Keratinocyte (primary cell): Measurements from ENCODE around the gene ARPC1B.

Experiments used
- CTCF ChIP-seq, 3 experiments: IDR thresholded peaks in 1 of 3; conservative IDR thresholded peaks in 1 of 3; optimal IDR thresholded peaks in 1 of 3; 2 replicates in 2 of 3; 3 replicates in 1 of 3; pipeline versions ENCODE3 to v1.5.1; 2011; ENCODE audit warnings: low read length in 3 of 3, mild to moderate bottlenecking in 3 of 3, moderate library complexity in 2 of 3, control low read depth in 1 of 3, inconsistent platforms in 1 of 3; ENCODE audit not compliant: insufficient read depth in 2 of 3; ENCODE audit errors: extremely low read depth in 1 of 3
- EZH2 ChIP-seq: IDR thresholded peaks from one replicate; pipeline ENCODE4 v1.6.1; 2012; ENCODE audit warnings: inconsistent platforms, mild to moderate bottlenecking, low read length, moderate library complexity

- TF ChIP-seq CTCF (optimal IDR thresholded peaks at IDR 0.05 in 1 of 3, IDR thresholded peaks at IDR 0.05 in 1 of 3, conservative IDR thresholded peaks at IDR 0.05 in 1 of 3; ENCODE audit: extremely low read depth in 1 of 3, insufficient read depth in 2 of 3, low read length in 3 of 3): no peak
- no peak for TF ChIP-seq EZH2
Measured at GRCh38 chr7:99374111-99375064, at the start of gene ARPC1B.
